Suppressor macrophage treated with lipopolysaccharide for 4 hours (primary cell): ENCODE measurements around the gene MNX1.

Experiments used
- DNase-seq: peaks from one replicate; pipeline ENCODE4 v3.0.0-alpha.2; 2020

MNX1 gene

DNA sequence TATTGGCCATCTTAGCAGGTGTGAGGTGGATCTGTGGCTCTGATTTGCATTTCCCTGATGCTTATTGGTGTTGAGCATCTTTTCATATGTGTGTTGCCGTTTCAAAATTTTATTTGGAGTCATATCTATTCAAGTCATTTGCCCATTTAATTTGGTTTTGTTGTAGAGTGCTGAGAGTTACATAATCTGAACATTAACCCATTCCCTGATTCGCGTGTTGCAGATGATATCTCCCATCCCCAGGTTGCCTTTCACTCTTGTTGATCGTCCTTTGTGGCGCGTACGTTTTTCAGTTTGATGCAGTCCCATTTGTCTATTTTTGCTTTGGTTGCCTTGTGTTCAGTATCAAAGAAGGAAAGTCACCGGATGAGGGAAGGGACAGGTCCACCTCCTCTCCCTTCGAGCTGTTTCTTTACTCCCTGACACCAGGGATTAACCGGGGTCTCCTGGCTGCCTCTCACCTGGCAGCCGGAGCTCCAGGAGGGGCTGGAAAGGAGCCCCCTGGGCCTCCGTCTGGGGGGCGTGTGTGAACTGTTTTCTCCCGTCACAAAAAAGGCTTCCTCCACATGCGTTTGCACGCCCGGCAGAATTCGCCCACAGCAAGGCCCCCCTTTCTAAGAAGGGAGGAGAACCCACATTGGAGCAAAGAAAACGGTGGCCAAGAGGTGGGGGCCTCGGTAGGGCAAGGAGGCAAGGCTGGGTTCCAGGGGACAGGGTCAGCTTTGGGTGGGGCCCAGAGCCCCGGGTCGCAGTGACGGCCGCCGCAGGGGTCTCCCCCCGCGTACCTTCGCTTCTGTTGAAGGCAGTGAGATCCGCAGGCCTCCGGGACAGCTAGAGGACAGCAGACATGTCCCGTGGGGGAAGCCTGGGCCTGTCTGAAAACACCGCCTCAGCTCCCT lies 8.3 kb downstream of the MNX1 start:
- DNase-seq = no peak

DNA sequence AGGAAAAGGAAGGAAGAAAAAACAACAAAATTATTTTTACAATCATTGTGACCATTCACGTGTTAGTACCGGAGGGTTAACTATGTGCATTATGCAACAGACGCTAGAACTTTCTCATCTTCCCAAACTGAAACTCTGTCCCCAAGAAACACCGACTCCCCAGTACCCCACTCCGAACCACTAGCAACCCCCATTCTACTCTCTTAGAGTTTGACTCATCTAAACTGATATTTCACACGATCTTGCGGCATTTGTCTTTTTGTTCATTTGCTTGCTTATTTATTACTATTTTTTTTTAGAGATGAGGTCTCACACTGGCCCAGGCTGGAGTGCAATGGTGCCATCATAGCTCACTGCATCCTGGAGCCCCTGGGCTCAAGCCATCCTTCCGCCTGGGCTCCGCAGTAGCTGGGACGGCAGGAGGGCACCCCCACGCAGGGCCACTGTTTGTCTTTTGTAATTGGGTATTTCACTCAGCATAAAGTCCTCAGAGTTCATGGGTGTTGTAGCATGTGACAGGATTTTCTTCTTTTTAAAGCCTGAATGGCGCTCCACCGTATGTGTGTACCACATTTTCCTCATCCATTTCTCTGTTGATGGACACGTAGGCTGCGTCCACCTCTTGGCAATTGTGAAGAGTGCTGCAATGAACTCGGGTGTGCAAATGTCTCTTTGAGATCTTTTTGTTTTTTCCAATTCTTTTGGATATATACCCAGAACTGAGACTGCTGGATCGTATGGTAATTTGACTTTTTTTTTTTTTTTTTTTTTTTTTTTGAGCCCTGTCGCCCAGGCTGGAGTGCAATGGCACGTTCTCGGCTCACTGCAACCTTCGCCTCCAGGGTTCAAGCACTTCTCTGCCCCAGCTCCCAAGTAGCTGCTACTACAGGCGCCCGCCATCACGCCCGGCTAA lies 9.5 kb downstream of the MNX1 start:
- no peak for DNase-seq

DNA sequence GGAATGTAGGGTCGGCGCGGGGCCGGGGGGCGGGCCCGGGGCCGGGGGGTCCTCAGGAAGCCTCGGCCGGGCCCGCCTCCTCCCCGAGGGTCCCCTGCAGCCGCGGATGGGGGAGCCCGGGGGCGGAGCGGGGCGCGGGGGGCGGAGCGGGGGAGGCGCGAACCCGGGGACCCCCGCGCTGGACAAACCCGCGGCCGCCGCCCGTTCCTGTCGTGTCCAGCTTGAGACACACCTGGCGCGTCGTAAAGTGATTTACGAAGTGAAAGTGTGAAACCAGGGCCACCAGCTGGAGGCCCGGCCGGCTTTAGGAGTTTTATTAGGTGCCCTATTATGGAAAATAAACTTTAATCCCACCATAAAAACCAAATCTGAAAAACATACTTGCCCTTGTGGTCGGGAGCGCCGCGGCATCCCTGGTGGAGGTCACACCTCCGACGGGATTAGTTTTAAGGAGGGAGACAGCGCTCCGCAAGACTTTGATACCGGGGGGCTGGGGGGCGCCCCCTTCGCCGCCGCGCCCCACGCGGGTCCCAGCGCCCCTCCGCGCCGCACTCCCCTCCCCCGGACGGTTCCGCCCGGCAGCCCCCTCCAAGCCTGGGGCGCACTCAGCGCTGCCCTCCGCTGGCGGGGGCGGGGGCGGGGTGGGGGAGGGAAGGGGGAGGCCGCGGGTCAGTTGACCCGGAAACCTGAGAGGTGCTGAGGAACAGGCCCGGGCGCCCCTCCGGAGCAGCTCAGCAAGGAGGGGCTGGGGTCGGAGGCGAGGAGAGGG lies 10.3 kb downstream of the MNX1 start:
- no peak for DNase-seq

DNA sequence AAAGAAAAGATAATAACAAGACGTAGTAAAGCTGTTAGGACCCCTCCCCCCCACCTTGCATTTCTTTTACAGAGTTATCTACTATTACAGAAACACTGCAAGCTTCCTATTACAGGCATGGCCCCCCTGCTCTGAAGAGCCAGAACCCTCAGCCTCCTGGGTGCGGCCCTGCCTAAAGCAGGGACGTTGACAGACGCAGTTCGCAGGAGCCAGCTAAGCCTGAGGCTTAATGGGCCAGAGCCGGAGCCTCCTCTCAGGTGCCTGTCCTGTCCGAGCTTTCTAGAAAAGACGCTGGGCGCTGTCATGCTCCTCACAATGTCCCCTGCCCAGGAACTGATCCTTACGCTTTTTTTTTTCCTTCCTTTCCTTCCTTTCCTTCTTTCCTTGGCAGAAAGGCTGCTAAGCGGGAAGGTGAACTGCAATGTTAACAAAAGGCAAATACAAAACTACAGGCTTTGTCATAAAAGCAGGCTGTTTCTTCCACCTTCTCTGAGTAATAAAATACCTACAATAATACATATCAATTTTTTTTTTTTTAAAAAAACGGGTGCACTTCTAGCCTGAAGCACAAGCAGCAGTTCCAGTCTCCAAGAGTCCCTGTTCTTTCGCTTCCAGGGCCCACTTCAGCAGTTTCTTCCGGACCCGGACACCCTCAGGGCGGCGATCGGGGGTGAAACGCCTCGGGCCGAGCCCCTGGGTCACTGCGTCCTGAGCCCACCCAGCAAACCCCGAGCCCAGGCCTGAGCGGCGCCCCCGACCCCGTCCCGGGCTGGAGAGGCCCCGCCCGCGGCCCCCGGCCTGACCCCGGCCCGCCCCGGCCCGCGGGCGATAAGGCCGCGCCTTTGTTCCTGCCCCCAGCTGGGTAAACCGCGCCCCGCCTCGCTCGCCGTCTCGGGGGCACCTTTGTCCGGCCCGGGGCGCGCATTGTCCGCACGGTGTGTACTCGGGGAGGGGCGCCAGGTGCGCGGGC lies 11.2 kb downstream of the MNX1 start:
- peak; percentile 9 for DNase-seq

DNA sequence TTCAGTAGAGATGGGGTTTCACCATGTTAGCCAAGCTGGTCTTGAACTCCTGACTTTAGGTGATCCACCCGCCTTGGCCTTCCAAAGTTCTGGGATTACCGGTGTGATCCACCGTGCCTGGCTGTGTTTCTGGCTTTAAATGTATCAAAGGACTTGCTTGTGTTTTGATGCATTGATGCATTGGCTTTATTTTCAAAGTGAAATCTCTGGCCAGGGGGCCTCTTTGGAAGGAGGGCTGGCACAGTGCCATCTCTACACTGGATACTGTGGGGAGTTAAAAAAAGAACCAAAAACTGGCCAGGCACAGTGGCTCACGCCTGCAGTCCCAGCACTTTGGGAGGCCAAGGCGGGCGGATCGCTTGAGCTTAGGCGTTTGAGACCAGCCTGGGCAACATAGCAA lies 16.0 kb downstream of the MNX1 start:
- DNase-seq = no peak

DNA sequence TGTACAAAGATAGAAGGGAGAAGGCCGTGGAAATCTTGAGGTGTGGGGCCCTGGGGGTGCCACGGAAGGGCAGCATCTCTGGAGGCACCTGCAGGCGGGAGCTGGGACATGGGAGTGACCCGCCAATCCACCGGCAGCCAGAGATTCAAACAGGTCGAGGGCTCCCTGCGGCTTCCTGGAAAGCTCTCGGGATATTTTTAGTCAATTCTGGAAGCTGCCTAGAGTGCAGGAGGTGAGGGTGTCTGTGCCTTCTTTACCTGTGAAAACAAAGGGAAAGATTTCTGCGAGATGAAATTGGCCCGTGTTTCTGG lies 16.6 kb downstream of the MNX1 start:
- no peak for DNase-seq

DNA sequence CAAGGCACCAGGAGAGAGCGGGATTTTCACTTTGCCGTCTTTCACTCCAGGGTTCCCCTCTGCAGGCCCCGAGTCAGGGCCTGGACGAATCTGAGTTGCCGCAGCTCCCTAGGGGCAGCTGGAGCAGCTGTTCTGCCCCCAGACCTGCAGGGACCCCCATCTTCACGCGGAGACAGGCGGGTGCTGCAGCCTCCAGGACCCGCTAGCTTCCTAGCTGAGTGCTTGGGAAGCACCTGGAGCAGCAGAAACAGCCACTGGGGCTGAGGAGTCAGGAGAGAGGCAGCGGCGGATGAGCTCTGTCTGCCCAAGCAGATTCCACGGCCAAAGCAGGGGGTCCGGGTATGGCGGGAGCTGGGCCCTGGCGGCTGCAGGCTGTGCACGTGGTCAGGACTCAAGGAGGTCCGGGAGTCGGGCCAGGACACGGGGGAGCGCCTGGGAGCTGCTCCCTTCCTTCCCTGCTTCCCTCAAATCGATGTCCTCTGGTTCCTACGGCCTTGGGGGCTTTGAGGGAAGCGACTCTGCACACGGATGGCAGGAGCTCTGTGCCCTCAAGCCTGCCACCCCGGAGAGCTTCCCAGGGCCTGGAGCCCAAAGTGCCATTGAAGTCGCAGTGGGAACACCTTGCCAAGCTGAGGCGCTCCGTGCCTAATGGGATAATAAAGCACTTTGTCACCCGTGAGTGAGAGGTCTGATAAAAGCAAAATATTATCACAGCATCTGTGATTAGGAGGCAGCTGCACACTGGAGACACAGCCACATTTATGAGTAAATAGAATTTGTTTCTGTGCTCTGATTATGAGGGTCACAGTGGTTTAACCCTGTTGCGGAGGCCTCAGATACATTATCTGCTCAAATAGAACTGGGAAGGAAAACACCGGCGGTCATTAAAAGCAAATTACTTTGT lies 17.2 kb downstream of the MNX1 start:
- DNase-seq = no peak

DNA sequence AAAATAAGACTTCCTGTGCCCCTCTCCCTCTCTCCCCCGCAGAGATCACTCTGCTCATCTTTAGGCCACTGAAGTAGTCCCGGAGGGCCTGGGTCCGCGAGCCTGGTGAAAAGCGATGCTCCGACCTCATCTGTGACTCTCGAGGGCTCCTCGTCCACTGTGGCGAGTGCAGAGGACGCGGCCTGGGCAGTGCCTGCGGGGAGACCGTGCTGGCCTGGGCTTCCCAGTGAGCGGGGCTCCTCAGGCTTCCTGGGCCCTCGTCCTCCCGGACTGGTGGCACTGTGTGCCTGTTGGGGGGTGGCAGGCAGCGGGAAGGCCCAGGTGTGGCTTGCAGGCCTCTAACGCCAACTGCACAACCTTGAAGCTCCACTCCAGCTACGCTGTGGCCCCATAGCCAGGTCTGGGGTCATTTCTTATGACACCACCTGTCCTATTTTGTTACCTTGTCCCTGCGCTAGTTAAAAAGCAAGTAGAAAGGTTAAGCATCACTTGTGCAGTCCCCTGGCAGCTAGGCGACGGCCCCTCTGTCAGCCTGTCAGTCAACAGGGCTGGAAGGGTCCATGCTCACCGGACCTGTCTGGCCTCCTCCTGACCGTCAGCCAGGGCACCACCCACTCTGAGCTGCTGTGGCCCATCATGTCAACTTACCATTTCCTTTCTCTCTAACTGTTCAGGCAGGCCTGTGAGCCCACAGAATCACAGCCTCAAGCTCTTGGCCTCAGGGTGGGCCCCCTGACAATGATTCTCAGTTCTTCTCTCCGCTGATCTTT lies 20.5 kb downstream of the MNX1 start:
- no peak for DNase-seq

DNA sequence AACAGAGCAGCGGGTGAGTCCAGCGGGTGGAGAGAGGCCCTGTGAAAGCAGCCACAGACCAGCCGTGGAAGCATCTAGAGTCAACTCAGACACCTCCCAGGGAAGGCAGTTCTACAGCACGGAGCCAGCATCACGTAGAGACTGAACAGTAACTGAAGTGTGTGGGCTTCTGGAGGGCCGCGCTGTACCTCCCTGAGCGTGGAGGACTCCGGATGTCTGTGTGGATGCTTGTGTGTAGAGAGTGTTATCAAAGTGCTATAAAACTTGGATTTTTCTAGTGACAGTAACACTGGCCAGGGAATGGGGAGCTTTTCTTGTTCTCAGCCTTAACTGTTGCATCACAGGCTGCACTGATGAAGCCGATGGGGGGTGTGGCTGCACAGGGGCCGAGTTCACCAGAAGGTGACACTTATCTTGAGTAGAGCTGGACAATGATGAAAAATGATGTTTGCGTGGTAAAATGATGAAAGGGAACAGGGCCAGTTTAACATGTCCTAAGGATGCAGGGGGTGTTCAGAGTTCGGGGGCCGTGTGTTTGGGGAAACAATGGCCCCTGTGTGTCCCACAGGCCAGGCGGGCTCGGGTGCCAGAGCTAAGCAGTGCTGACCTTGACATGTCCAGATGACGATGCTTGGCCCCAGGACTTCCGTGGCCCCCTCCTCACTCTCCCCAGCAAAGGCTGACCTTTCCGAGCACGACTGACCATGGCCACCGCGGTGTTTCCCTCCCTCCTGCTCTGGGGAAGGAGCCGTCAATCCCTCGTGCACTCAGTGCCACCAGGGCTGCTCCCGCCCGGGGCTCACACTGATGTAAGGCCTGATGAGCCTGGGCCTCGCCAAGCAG lies 21.9 kb downstream of the MNX1 start:
- DNase-seq = no peak

DNA sequence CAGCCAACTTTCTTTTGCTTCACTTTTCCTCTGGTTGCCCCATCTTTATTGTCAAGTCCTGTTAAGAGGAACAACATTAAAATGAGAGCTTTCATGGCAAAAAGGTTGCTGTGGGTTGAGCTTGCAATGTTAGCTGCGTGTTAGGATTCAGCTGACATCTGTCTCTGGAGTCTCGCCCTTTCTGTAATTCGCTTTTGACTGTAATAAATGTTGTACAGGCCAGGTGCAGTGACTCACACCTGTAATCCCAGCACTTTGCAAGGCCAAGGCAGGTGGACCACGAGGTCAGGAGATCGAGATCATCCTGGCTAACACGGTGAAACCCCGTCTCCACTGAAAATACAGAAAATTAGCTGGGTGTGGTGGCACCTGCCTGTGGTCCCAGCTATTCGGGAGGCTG lies 24.1 kb downstream of the MNX1 start:
- no peak for DNase-seq

DNA sequence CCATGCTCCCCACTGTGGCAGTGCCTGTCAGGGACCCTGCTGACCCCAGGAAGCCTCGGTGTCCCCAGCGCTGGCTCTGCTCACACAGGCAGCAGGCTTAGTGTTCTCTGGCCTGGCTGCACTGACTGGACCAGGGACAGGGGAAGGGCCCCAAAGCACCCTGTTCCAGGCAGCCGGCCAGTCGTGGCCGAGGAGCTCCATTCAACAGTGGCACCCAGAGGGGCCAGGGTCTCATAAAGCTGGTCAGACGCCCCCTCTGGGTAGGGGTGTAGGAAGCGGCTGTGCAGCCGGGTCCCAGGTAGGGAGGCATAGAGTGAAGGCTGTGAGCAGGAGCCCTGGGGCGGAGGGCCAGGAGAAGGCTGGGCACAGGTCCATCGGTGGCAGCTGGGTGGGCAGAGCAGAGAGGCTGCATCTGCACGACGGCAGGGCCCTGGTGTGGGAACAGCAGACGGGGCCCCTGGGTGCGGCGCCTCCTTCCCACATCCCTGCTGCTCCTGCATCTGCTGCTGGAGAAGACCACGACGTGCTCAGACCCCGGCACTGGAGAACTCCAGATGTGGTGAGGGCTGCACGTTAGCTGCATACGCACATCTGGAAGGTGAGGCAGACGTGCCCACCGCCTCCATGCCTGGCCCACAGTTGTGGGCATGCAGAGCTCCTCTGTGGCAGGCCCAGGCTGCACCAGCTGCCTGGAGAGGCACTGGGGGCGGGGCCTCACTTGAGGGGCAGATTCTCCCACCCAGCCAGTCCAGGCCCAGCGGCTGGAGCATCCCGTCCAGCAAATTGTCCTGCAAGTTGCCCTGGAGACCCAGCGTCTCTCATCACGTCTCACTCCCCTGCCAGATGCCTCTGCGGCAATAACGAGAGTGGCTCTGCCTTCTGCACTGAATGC lies 25.1 kb downstream of the MNX1 start:
- no peak for DNase-seq

DNA sequence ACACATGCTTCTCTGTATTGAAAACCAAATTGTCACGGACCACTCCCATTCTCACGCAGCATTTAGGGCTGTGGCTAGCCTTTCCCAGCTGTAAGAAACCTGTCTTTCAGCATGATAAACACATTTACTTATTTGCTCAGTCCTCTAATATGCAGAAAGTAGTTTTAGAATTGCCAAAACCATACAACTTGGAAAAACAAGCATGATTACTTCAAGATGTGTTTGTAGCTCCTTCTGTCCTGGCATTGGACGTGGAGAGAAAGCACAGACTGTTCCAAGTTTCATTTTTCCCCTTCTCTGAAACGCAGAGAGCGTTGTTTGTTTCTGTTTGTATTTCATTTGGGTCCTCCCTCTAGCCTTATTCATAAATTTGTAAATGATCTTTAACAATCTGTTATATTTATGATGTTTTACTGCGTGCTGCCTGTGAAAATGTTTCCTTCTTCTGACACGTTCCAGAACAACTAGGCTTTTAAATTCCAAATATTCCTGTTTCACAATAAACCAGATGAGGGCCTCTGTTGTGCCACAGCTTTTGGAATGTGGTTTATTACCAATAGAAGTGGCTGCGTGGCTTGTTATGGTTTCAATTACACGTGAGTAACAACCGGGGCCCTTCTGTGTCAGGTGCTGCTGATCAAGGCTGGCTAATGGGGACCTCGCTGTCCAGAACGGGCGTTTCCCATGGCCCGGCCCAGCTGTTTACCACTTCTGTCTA lies 26.1 kb downstream of the MNX1 start:
- DNase-seq = no peak

DNA sequence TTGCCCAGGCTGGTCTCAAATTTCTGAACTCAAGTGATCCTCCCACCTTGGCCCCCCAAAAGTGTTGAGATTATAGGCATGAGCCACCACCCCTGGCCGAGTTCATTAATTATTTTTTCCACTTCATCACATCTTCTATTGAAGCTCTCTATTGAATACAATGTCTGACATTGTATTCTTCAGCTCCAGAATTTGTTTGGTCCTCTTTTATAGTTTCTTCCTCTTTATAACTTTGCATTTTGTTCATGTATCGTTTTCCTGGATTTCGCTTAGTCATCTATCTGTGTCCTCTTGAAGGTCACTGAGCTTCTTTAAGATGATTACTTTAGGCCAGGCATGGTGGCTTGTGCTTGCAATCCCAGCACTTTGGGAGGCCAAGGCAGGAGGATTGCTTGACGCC lies 30.8 kb downstream of the MNX1 start:
- DNase-seq = no peak

DNA sequence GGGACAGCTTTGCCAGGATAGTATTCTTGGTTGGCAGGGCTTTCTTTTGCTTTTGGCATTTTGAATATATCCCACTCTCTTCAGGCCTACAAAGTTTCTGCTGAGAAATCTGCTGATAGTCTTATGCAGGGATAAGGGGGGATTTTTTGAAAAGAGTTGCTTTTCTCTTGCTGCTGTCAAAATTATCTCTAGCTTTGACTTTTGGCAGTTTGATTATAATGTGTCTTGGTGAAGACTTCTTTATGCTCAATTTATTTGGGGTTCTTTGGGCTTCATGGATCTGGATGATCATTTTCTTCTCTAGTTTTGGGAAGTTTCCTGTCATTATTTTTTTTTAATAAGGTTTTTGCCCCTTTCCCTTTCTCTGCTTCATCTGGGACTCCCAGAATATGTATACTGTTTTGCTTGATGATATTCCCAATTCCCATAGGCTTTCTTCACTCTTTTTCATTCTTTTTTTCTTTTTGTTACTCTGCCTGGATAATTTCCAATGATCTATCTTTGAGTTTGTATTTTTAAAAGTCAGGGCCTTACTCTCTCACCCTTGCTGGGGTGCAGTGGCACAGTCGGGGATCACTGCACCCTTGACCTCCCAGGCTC lies 31.4 kb downstream of the MNX1 start:
- DNase-seq = no peak

DNA sequence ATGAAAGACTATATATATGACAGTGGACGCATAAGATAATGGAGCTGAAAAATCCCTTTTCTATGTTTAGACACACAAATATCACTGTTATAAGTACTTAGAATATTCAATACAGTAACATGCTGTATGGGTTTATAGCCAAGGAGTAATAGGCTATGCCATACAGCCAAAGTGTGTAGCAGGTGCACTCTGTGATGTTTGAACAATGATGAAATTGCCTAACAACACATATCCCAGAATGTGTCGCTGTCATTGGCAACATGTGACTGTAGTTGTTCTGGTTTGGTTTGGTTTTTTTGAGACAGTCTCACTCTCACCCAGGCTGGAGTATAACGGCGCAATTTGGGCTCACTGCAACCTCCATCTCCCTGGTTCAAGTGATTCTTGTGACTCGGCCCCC lies 34.8 kb downstream of the MNX1 start:
- DNase-seq = no peak

DNA sequence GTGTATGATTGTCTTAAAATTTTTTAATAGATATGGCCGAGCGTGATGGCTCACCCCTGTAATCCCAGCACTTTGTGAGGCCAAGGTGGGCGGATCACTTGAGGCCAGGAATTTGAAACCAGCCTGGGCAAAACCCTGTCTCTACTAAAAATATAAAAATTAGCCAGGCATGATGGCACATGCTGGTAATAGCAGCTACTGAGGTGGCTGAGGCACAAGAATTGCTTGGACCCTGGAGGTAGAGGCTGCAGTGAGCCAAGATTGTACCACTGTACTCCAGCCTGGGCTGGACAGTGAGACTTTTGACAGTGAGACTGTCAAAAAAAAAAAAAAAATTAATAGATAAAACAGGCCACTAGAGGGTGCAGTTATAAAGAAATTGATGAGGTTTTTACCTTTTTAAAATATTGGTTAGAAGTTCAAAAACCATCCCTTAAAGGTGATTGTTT lies 40.5 kb downstream of the MNX1 start:
- peak; percentile 27 for DNase-seq

DNA sequence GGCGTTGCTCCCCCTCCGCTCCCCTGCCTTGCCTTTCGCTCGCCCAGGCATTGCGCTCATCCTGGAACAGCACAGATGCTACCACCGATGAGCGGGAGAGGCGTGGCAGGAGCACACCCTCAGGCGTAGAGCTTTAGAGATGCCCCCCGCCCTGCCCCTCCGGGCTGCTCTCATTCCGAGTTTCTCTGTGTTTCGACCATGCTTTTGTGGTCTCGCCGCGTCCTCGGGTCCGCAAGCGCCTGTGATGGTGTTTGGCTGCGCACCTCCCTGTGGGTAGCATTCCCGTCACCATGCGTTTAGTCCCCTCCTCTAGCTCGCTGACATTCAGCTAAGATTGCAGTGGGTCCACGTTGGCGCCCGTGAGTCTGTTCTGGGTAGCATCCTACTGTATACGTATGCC lies 42.3 kb downstream of the MNX1 start:
- DNase-seq = no peak
